GM12878 (cell line): ENCODE results near the gene C10orf90. TPM values are rescaled to one million over a fixed set of nuclear protein-coding genes. Genes with fewer than 3 reads are reported as not detected.

Source experiments
- ATAC-seq: fragments of 200-7000 bp; cut with Tn5 transposase; 3 replicates; pipeline ENCODE4 v1.9.1; 2020; ENCODE audit warnings: mild to moderate bottlenecking, moderate library complexity
- BruUV-seq: library from RNA; stranded (reverse); fragments of 400-500 nt; replicated peaks from 2 replicates; lab custom pipeline; 2021; lab: Mats Ljungman, UMichigan
- CTCF ChIA-PET: fragments of 300-600 bp; sonication (Branson Sonifier 250); formaldehyde crosslinking; extraction: SDS; loops from one replicate; lab custom pipeline; 2021; ENCODE audit warnings: inconsistent platforms; lab: Yijun Ruan, JAX
- POLR2A ChIA-PET: fragments of 350-600 bp; formaldehyde crosslinking; extraction: SDS; loops from one replicate; lab custom pipeline; 2021; ENCODE audit warnings: inconsistent platforms; lab: Charles Lee
- RAD21 ChIA-PET: fragments of 300-600 bp; sonication (Branson Sonifier 250); formaldehyde crosslinking; loops from one replicate; lab custom pipeline; 2023; ENCODE audit warnings: antibody characterized with exemption; ENCODE audit not compliant: unreplicated experiment; lab: Charles Lee
- SMC1A ChIA-PET: fragments of 300-600 bp; sonication (Branson Sonifier 250); formaldehyde crosslinking; loops from one replicate; lab custom pipeline; 2023; ENCODE audit not compliant: unreplicated experiment, uncharacterized antibody; lab: Charles Lee
- DNase-seq: peaks from one replicate; pipeline ENCODE4 v3.0.0-alpha.2; 2011; ENCODE audit warnings: low read depth, low spot score
- FAIRE-seq: peaks from 3 replicates; lab custom pipeline; 2011; peaks lifted over from hg19 to GRCh38; lab: Jason Lieb, UNC
- H2AFZ ChIP-seq: 2 replicates; pipeline ENCODE4 v1.6.0; 2011; ENCODE audit warnings: low read depth, low read length, control low read depth; ENCODE audit not compliant: control insufficient read depth
- H3K27ac ChIP-seq: 2 replicates; pipeline ENCODE4 v1.5.1; 2011; ENCODE audit warnings: control low read depth; ENCODE audit not compliant: control insufficient read depth, insufficient read depth
- H3K27me3 ChIP-seq, 2 experiments: replicated peaks in 1 of 2; 2 replicates each; pipeline versions ENCODE4 v1.6.0 to v1.6.1; 2011; ENCODE audit warnings: low read length in 1 of 2; ENCODE audit not compliant: control insufficient read depth in 2 of 2, insufficient read depth in 2 of 2
- H3K36me3 ChIP-seq, 2 experiments: 2 replicates each; pipeline ENCODE4 v1.5.1; 2011; ENCODE audit warnings: low read length in 1 of 2; ENCODE audit not compliant: control insufficient read depth in 2 of 2, insufficient read depth in 2 of 2
- H3K4me1 ChIP-seq: 2 replicates; pipeline ENCODE4 v1.6.1; 2011; ENCODE audit warnings: mild to moderate bottlenecking, low read length, moderate library complexity, mixed read lengths; ENCODE audit not compliant: control insufficient read depth, insufficient read depth
- H3K4me2 ChIP-seq: 2 replicates; pipeline ENCODE4 v1.6.0; 2011; ENCODE audit warnings: control low read depth; ENCODE audit not compliant: control insufficient read depth, insufficient read depth
- H3K4me3 ChIP-seq: fragments of 200-600 bp; sonication (generic); 2 replicates; pipeline ENCODE4 v1.5.1; 2016
- H3K79me2 ChIP-seq: 2 replicates; pipeline ENCODE4 v1.6.0; 2011; ENCODE audit warnings: low read length; ENCODE audit not compliant: control insufficient read depth, insufficient read depth
- H3K9ac ChIP-seq: 2 replicates; pipeline ENCODE4 v1.8.0; 2011; ENCODE audit warnings: low read length, control low read depth, mixed read lengths; ENCODE audit not compliant: control insufficient read depth, insufficient read depth
- H3K9me3 ChIP-seq: replicated peaks from 3 replicates; pipeline ENCODE4 v1.5.1; 2011; ENCODE audit warnings: mild to moderate bottlenecking, low read length; ENCODE audit not compliant: control insufficient read depth, insufficient read depth
- H4K20me1 ChIP-seq: 2 replicates; pipeline ENCODE4 v1.6.0; 2011; ENCODE audit not compliant: control insufficient read depth, insufficient read depth
- ATF3 ChIP-seq: IDR thresholded peaks from 2 replicates; pipeline ENCODE4 v1.6.1; 2011; ENCODE audit warnings: low read depth, mild to moderate bottlenecking, low read length, moderate library complexity, borderline replicate concordance; ENCODE audit errors: extremely low read depth
- ATF7 ChIP-seq: fragments of 450-650 bp; IDR thresholded peaks from 2 replicates; pipeline ENCODE4 v1.6.1; 2016; ENCODE audit warnings: low read depth, mild to moderate bottlenecking
- CEBPB ChIP-seq, 2 experiments: fragments of 150-350 bp in 1 of 2; IDR thresholded peaks; 2 replicates each; pipeline ENCODE4 v1.6.1; 2012 to 2014; ENCODE audit warnings: low read depth in 2 of 2, low read length in 2 of 2, borderline replicate concordance in 1 of 2, inconsistent platforms in 1 of 2
- ETV6 ChIP-seq, 2 experiments: fragments of 450-650 bp in 1 of 2; IDR thresholded peaks in 1 of 2; conservative IDR thresholded peaks in 1 of 2; 2 replicates each; pipeline ENCODE4 v1.6.1; 2014; ENCODE audit warnings: antibody characterized with exemption in 1 of 2, borderline replicate concordance in 1 of 2, low read depth in 1 of 2, mild to moderate bottlenecking in 1 of 2, moderate library complexity in 1 of 2
- FOXM1 ChIP-seq: IDR thresholded peaks from 2 replicates; pipeline ENCODE4 v1.6.1; 2012; ENCODE audit warnings: low read depth, mild to moderate bottlenecking, inconsistent platforms, low read length, moderate library complexity
- KAT2A ChIP-seq: conservative IDR thresholded peaks from 2 replicates; pipeline ENCODE4 v1.6.1; 2011; ENCODE audit warnings: low read depth, low read length; ENCODE audit not compliant: control insufficient read depth
- MTA2 ChIP-seq: fragments of 450-650 bp; IDR thresholded peaks from 2 replicates; pipeline ENCODE4 v1.6.1; 2016; ENCODE audit warnings: low read depth, mild to moderate bottlenecking, moderate library complexity
- NFIC ChIP-seq: IDR thresholded peaks from 2 replicates; pipeline ENCODE4 v1.6.1; 2012; ENCODE audit warnings: low read depth, mild to moderate bottlenecking, inconsistent platforms, low read length, moderate library complexity
- NFXL1 ChIP-seq: fragments of 450-650 bp; IDR thresholded peaks from 2 replicates; pipeline ENCODE4 v1.6.1; 2017; ENCODE audit warnings: antibody characterized with exemption, mild to moderate bottlenecking, borderline replicate concordance
- NKRF ChIP-seq: fragments of 450-650 bp; conservative IDR thresholded peaks from 2 replicates; pipeline ENCODE4 v1.6.1; 2017; ENCODE audit warnings: mild to moderate bottlenecking, moderate library complexity
- PKNOX1 ChIP-seq: fragments of 450-650 bp; IDR thresholded peaks from 2 replicates; pipeline ENCODE4 v1.6.1; 2016; ENCODE audit warnings: mild to moderate bottlenecking
- PML ChIP-seq: IDR thresholded peaks from 2 replicates; pipeline ENCODE4 v1.6.1; 2012; ENCODE audit warnings: low read length, inconsistent platforms
- RBBP5 ChIP-seq: fragments of 200-600 bp; sonication (generic); conservative IDR thresholded peaks from 2 replicates; pipeline ENCODE4 v1.6.1; 2016
- RCOR1 ChIP-seq: conservative IDR thresholded peaks from 2 replicates; pipeline ENCODE4 v1.6.1; 2012; ENCODE audit warnings: low read depth, low read length, improper control_type of control experiment
- RELA ChIP-seq: fragments of 450-650 bp; IDR thresholded peaks from 2 replicates; pipeline ENCODE4 v1.8.0; 2014; ENCODE audit warnings: borderline replicate concordance; ENCODE audit not compliant: partially characterized antibody
- RFX5 ChIP-seq: IDR thresholded peaks from 2 replicates; pipeline ENCODE4 v1.6.1; 2011; ENCODE audit warnings: low read depth, low read length, improper control_type of control experiment
- SMAD1 ChIP-seq: fragments of 450-650 bp; IDR thresholded peaks from 2 replicates; pipeline ENCODE4 v1.6.1; 2018; ENCODE audit warnings: mild to moderate bottlenecking, low read depth; ENCODE audit not compliant: partially characterized antibody
- ZNF207 ChIP-seq: fragments of 450-650 bp; IDR thresholded peaks from 2 replicates; pipeline ENCODE4 v1.6.1; 2014; ENCODE audit warnings: antibody characterized with exemption, mild to moderate bottlenecking, borderline replicate concordance
- WGBS: methylation state at CpG from one replicate; pipeline ENCODE4 v1.1.6; 2016; ENCODE audit warnings: low lambda C conversion rate; ENCODE audit not compliant: insufficient replicate concordance, insufficient coverage; ENCODE audit errors: missing lambda C conversion rate; 5-methylcytosine and 5-hydroxymethylcytosine counted together
- in situ Hi-C: fragments of 300-500 bp; cut with MboI; formaldehyde crosslinking; loops from 9 replicates; pipeline ENCODE4 v1.14.3; 2018; ENCODE audit warnings: mixed read lengths
- intact Hi-C: fragments of 100-400 bp; cut with micrococcal nuclease; formaldehyde crosslinking; loops from one replicate; pipeline ENCODE4 v1.14.2; 2022; ENCODE audit not compliant: unreplicated experiment
- polyA plus RNA-seq, 11 experiments: library from polyadenylated mRNA; depleted of rRNA in 4 of 11; unstranded in 6 of 11; stranded (reverse) in 5 of 11; fragments of >200 nt; fragmentation: Nextera tagmentation in 4 of 11; fragmentation: Illumina TruSeq in 1 of 11; extraction: Ambion mirVana in 4 of 11; extraction: Trizol in 1 of 11; gene quantifications; 1 replicate in 1 of 11; 2 replicates in 10 of 11; pipeline versions ENCODE4 v1.2.1 to v1.2.3, GENCODE V29; 2011 to 2016; ENCODE audit warnings: inconsistent platforms in 2 of 11, missing spikeins in 2 of 11, low read depth in 1 of 11
- total RNA-seq, 4 experiments: library from RNA; depleted of rRNA in 3 of 4; stranded (reverse); fragments of >200 nt in 3 of 4; fragmentation: Illumina TruSeq in 1 of 4; extraction: Trizol in 1 of 4; gene quantifications; 2 replicates each; pipeline versions ENCODE4 v1.2.1 to v1.2.3, GENCODE V29; 2013 to 2021

C10orf90 gene
- total and polyA plus RNA-seq, 10 of the 15 experiments (the other 5 are each of a cell fraction or from before 2014, with no cell fraction given): 0.04 TPM; not detected in 9

- Histone ChIP-seq H3K9ac (no peak overlapping the region), H3K4me2 (no peak overlapping the region), H3K4me3 (no peak overlapping the region), H3K27me3 (no peaks in the 10 kb centered on the region), H3K4me1 (no peaks in the 10 kb centered on the region), H2AFZ (no peak overlapping the region), H4K20me1 (no peaks in the 10 kb centered on the region), H3K9me3 (no peaks in the 10 kb centered on the region; the same call in 2 of the 3 replicates), H3K27ac (no peak overlapping the region), H3K79me2 (no peaks in the 10 kb centered on the region), H3K36me3 (no peaks in the 10 kb centered on the region)
- TF ChIP-seq KAT2A (no peak), CEBPB (IDR thresholded peaks at IDR 0.05; ENCODE audit: borderline replicate concordance in 1 of 2, low read depth in 2 of 2, low read length in 2 of 2) (no peak), NFXL1 (no peak), ZNF207 (no peak), RELA (no peak), ATF3 (no peak), PML (no peak), RCOR1 (no peak), FOXM1 (no peak), RFX5 (no peak), MTA2 (no peak), ATF7 (no peak), NKRF (no peak), PKNOX1 (no peak), NFIC (no peak), SMAD1 (no peak), RBBP5 (no peak), ETV6 (conservative IDR thresholded peaks at IDR 0.05 in 1 of 2, IDR thresholded peaks at IDR 0.05 in 1 of 2; ENCODE audit: borderline replicate concordance in 1 of 2, low read depth in 1 of 2) (no peak)
- CTCF ChIA-PET: no interaction called here
- intact Hi-C loops (no loop called here), in situ Hi-C loops (no loop called here)
- POLR2A ChIA-PET: no interaction called here
- no peak for DNase-seq
- 11% methylated on average over 7 of the region's 7 CpGs for WGBS
- ATAC-seq: no peak
- SMC1A ChIA-PET: no interaction called here
- RAD21 ChIA-PET: no interaction called here
- no peak for FAIRE-seq
- BruUV-seq: no TSS peak
Measured at GRCh38 chr10:126670895-126671261, 385 bp upstream of the C10orf90 start.
